Activated T-helper 1 cell treated with anti-CD3 and anti-CD28 coated beads, Interleukin-12 subunit alpha, Interleukin-12 subunit beta, Interleukin-2, Interleukin-4 antibody, amounts not matched to agents 30 ng/mL and 10 ng/mL and 1 ng/mL, durations not matched to agents 14 hours and 24 hours and 36 hours (primary cell): ENCODE measurements around the gene GADL1. TPM values are rescaled to one million over a fixed set of nuclear protein-coding genes. Genes with fewer than 3 reads are reported as not detected.

Experiments
- DNase-seq: peaks from one replicate; pipeline ENCODE4 v3.0.0; 2021; ENCODE audit warnings: low spot score
- H3K27ac Mint-ChIP-seq: one replicate; pipeline ENCODE4 v1.8.0; 2021; ENCODE audit warnings: mild to moderate bottlenecking, mixed read lengths
- H3K27me3 Mint-ChIP-seq: one replicate; pipeline ENCODE4 v1.8.0; 2022; ENCODE audit warnings: mild to moderate bottlenecking, moderate library complexity, mixed read lengths; ENCODE audit not compliant: insufficient read depth
- H3K36me3 Mint-ChIP-seq: one replicate; pipeline ENCODE4 v1.8.0; 2021; ENCODE audit warnings: low read depth, mixed read lengths
- H3K4me1 Mint-ChIP-seq: one replicate; pipeline ENCODE4 v1.8.0; 2021; ENCODE audit warnings: low read depth, mixed read lengths
- H3K4me3 Mint-ChIP-seq: one replicate; pipeline ENCODE4 v1.8.0; 2021; ENCODE audit warnings: mild to moderate bottlenecking, moderate library complexity, mixed read lengths
- H3K9me3 Mint-ChIP-seq: one replicate; pipeline ENCODE4 v1.8.0; 2021; ENCODE audit warnings: mixed read lengths
- intact Hi-C: fragments of 100-400 bp; cut with micrococcal nuclease; formaldehyde crosslinking; loops from one replicate; pipeline ENCODE4 v1.15.1; 2024
- total RNA-seq: library from RNA; stranded (reverse); gene quantifications from 2 replicates; pipeline ENCODE4 v1.2.3, GENCODE V29; 2022

GADL1 gene
- not detected in 2 replicates for total RNA-seq

GRCh38 chr3:30894521-30895251 lies at the start of gene GADL1:
TSS of gene GADL1 (minus strand) at chr3:30894661. CDS start at chr3:30894614, 47 bp downstream.
- Mint-ChIP-seq H3K27me3 (peaks cover 57% of the 10 kb centered on the region), H3K4me1 (peaks cover 26% of the 10 kb centered on the region), H3K36me3 (no peaks in the 10 kb centered on the region), H3K27ac (no peak within 1 kb of the TSS), H3K4me3 (peak within 1 kb of the TSS; percentile 71), H3K9me3 (no peaks in the 10 kb centered on the region)
- intact Hi-C loops: no loop called here
- no peak for DNase-seq

- peaks cover 1% of the 10 kb centered on the region for H3K27me3 Mint-ChIP-seq
- peaks cover 21% of the 10 kb centered on the region for H3K9me3 Mint-ChIP-seq
- intact Hi-C loops: no loop called here
- H3K4me3 Mint-ChIP-seq: no peak overlapping the region
- no peaks in the 10 kb centered on the region for H3K36me3 Mint-ChIP-seq
- H3K4me1 Mint-ChIP-seq: peaks cover 26% of the 10 kb centered on the region
- H3K27ac Mint-ChIP-seq: no peak overlapping the region
- DNase-seq: no peak
These were observed 49.7 kb upstream of the GADL1 start for GRCh38 chr3:30944124-30944523.

- intact Hi-C loops: no loop called here
- Mint-ChIP-seq H3K27ac (no peak overlapping the region), H3K4me1 (peaks cover 21% of the 10 kb centered on the region), H3K36me3 (no peaks in the 10 kb centered on the region), H3K27me3 (peaks cover 1% of the 10 kb centered on the region), H3K9me3 (peaks cover 21% of the 10 kb centered on the region), H3K4me3 (no peak overlapping the region)
- no peak for DNase-seq
These were observed 48.7 kb upstream of the GADL1 start for GRCh38 chr3:30943206-30943605.

GRCh38 chr3:30941342-30941741 lies 46.9 kb upstream of the GADL1 start:
- intact Hi-C loops: no loop called here
- Mint-ChIP-seq H3K27me3 (peaks cover 1% of the 10 kb centered on the region), H3K27ac (no peak overlapping the region), H3K4me1 (peaks cover 20% of the 10 kb centered on the region), H3K36me3 (no peaks in the 10 kb centered on the region), H3K4me3 (no peak overlapping the region), H3K9me3 (peaks cover 30% of the 10 kb centered on the region)
- DNase-seq: no peak

- intact Hi-C loops: no loop called here
- Mint-ChIP-seq H3K4me3 (no peak overlapping the region), H3K4me1 (peaks cover 20% of the 10 kb centered on the region), H3K27ac (peak overlapping the region; percentile 61), H3K27me3 (peaks cover 1% of the 10 kb centered on the region), H3K36me3 (no peaks in the 10 kb centered on the region), H3K9me3 (peaks cover 30% of the 10 kb centered on the region)
- DNase-seq: no peak
These were observed 46.3 kb upstream of the GADL1 start for GRCh38 chr3:30940740-30941139.

- H3K27me3 Mint-ChIP-seq: peaks cover 2% of the 10 kb centered on the region
- intact Hi-C loops: no loop called here
- DNase-seq: no peak
These were observed 39.7 kb upstream of the GADL1 start for GRCh38 chr3:30934208-30934550.

GRCh38 chr3:30933478-30934207 lies 39.2 kb upstream of the GADL1 start:
- Mint-ChIP-seq H3K4me1 (peaks cover 8% of the 10 kb centered on the region), H3K9me3 (peaks cover 13% of the 10 kb centered on the region), H3K4me3 (no peak overlapping the region), H3K27me3 (peaks cover 3% of the 10 kb centered on the region), H3K27ac (no peak overlapping the region), H3K36me3 (no peaks in the 10 kb centered on the region)
- intact Hi-C loops: no loop called here
- no peak for DNase-seq

More at GRCh38 chr3:30934208-30934550, 39.7 kb upstream of the GADL1 start:
- Mint-ChIP-seq H3K4me1 (peaks cover 8% of the 10 kb centered on the region), H3K4me3 (no peak overlapping the region), H3K36me3 (no peaks in the 10 kb centered on the region), H3K27ac (no peak overlapping the region), H3K9me3 (peaks cover 13% of the 10 kb centered on the region)

GRCh38 chr3:30932513-30933098 lies 38.1 kb upstream of the GADL1 start:
- DNase-seq: no peak
- peaks cover 8% of the 10 kb centered on the region for H3K4me1 Mint-ChIP-seq
- intact Hi-C loops: no loop called here
- no peaks in the 10 kb centered on the region for H3K36me3 Mint-ChIP-seq
- H3K27me3 Mint-ChIP-seq: peaks cover 3% of the 10 kb centered on the region
- no peak overlapping the region for H3K4me3 Mint-ChIP-seq
- no peak overlapping the region for H3K27ac Mint-ChIP-seq
- H3K9me3 Mint-ChIP-seq: peaks cover 10% of the 10 kb centered on the region

- Mint-ChIP-seq H3K27me3 (peaks cover 14% of the 10 kb centered on the region), H3K27ac (no peak overlapping the region), H3K4me1 (no peaks in the 10 kb centered on the region), H3K9me3 (peaks cover 14% of the 10 kb centered on the region), H3K4me3 (no peak overlapping the region), H3K36me3 (no peaks in the 10 kb centered on the region)
- DNase-seq: no peak
- intact Hi-C loops: no loop called here
These were observed 30.3 kb upstream of the GADL1 start for GRCh38 chr3:30924763-30925162.

GRCh38 chr3:30919564-30919963 lies 25.1 kb upstream of the GADL1 start:
- peaks cover 6% of the 10 kb centered on the region for H3K27me3 Mint-ChIP-seq
- no peaks in the 10 kb centered on the region for H3K4me1 Mint-ChIP-seq
- intact Hi-C loops: no loop called here
- peaks cover 16% of the 10 kb centered on the region for H3K9me3 Mint-ChIP-seq
- H3K27ac Mint-ChIP-seq: no peak overlapping the region
- no peak overlapping the region for H3K4me3 Mint-ChIP-seq
- DNase-seq: no peak
- H3K36me3 Mint-ChIP-seq: no peaks in the 10 kb centered on the region

- Mint-ChIP-seq H3K27ac (no peak overlapping the region), H3K36me3 (no peaks in the 10 kb centered on the region), H3K4me3 (no peak overlapping the region), H3K9me3 (peaks cover 16% of the 10 kb centered on the region), H3K4me1 (no peaks in the 10 kb centered on the region), H3K27me3 (no peaks in the 10 kb centered on the region)
- intact Hi-C loops: no loop called here
- DNase-seq: no peak
These were observed 24.3 kb upstream of the GADL1 start for GRCh38 chr3:30918761-30919160.

- H3K4me1 Mint-ChIP-seq: no peaks in the 10 kb centered on the region
- no peak for DNase-seq
- peaks cover 2% of the 10 kb centered on the region for H3K27me3 Mint-ChIP-seq
- H3K9me3 Mint-ChIP-seq: peaks cover 8% of the 10 kb centered on the region
- H3K4me3 Mint-ChIP-seq: no peak overlapping the region
- intact Hi-C loops: no loop called here
- H3K27ac Mint-ChIP-seq: no peak overlapping the region
- H3K36me3 Mint-ChIP-seq: no peaks in the 10 kb centered on the region
These were observed 21.3 kb upstream of the GADL1 start for GRCh38 chr3:30915782-30916181.

GRCh38 chr3:30914696-30915095 lies 20.2 kb upstream of the GADL1 start:
- Mint-ChIP-seq H3K36me3 (no peaks in the 10 kb centered on the region), H3K4me1 (no peaks in the 10 kb centered on the region), H3K27ac (no peak overlapping the region), H3K27me3 (peaks cover 2% of the 10 kb centered on the region), H3K9me3 (peaks cover under 1% of the 10 kb centered on the region), H3K4me3 (no peak overlapping the region)
- intact Hi-C loops: no loop called here
- no peak for DNase-seq
